ES-I3 (cell line): Measurements from ENCODE around the gene SH3TC1.

Experiments used
- H3K36me3 ChIP-seq: 2 replicates; pipeline ENCODE4 v1.6.1; 2013; ENCODE audit warnings: mild to moderate bottlenecking, low read length, control low read depth, moderate library complexity; ENCODE audit not compliant: insufficient read depth
- H3K4me1 ChIP-seq: 2 replicates; pipeline ENCODE4 v1.6.1; 2013; ENCODE audit warnings: mild to moderate bottlenecking, control low read depth, low read length; ENCODE audit not compliant: insufficient read depth
- H3K9ac ChIP-seq: 2 replicates; pipeline ENCODE4 v1.6.1; 2013; ENCODE audit warnings: low read depth, mild to moderate bottlenecking, low read length, moderate library complexity
- H3K9me3 ChIP-seq: 2 replicates; pipeline ENCODE4 v1.6.1; 2013; ENCODE audit warnings: mild to moderate bottlenecking, low read length, moderate library complexity; ENCODE audit not compliant: control insufficient read depth, insufficient read depth

Gene SH3TC1

GRCh38 chr4:8168832-8169598 is 30.1 kb upstream of the SH3TC1 start:
- no peaks in the 10 kb centered on the region; the same call in 1 of the 2 replicates for H3K36me3 ChIP-seq
- no peak overlapping the region for H3K9ac ChIP-seq
- H3K4me1 ChIP-seq, result no peaks in the 10 kb centered on the region
- H3K9me3 ChIP-seq, result peaks cover 7% of the 10 kb centered on the region; the same call in 1 of the 2 replicates

DNA sequence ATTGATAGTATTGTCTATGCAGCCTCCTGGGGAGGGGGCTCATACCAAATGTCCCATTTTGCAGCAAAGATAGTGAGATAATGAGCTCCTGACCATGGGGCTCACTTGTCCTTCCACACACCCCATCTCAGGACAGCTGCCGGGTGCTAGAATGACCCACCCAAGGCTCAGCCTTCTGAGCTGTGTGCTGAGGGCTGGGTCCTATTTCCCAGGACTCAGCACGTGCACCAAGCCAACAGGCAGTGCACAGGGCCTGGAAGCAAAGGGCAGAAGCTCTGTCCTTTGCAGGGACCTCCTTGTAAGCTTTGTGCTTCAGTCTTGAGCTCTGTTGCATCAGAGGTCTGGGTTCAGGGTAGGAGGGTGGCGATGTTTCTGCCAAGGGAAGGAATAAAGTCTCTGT is 29.3 kb upstream of the SH3TC1 start:
- H3K9ac ChIP-seq, result no peak overlapping the region
- no peaks in the 10 kb centered on the region; the same call in 1 of the 2 replicates for H3K36me3 ChIP-seq
- peaks cover 7% of the 10 kb centered on the region; the same call in 1 of the 2 replicates for H3K9me3 ChIP-seq
- H3K4me1 ChIP-seq, result no peaks in the 10 kb centered on the region

DNA sequence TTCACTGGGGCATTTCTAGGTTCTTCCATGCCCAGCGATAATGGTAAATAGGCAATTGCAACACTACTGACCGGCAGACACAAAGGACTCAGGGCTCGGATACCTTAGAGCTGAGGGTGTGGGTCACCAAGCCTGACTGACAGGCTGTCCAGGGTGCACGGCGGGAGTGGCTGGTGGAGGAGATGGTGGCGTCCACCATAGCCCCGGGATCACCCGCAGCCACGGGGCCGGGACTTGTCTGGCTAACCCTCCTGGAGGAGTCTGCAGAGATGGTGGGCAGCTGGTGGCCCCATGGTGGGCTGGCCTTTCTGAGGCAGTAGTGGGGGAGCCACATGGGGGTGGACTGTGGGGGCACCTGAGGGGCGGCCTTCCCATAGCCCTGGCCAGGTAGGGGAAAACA is 28.7 kb upstream of the SH3TC1 start:
- no peaks in the 10 kb centered on the region; the same call in 1 of the 2 replicates for H3K36me3 ChIP-seq
- H3K9me3 ChIP-seq, result peaks cover 7% of the 10 kb centered on the region; the same call in 1 of the 2 replicates
- no peaks in the 10 kb centered on the region for H3K4me1 ChIP-seq
- no peak overlapping the region for H3K9ac ChIP-seq

DNA sequence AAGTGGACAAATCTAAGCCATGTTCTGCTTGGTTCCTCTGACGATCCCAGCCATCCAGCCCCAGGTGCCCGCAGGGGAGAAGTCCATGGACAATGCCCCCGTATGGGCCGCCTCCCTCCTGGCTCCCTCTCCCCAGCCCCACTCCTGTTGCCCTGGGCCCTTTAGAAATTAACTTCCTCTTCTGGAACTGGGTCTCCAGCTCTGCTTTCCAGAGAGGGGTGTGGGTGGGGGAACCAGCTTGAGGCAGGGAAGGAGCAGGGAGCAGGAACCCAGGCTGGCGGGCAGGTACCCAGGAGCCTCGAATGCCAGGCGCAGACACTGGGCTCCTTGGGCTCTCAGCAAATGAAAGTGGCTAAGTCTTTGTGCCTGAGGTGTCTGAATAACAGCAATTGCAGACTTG is 27.8 kb upstream of the SH3TC1 start:
- peaks cover 7% of the 10 kb centered on the region; the same call in 1 of the 2 replicates for H3K9me3 ChIP-seq
- H3K36me3 ChIP-seq, result no peaks in the 10 kb centered on the region; the same call in 1 of the 2 replicates
- H3K4me1 ChIP-seq, result no peaks in the 10 kb centered on the region
- no peak overlapping the region for H3K9ac ChIP-seq

GRCh38 chr4:8171984-8172924 is 26.8 kb upstream of the SH3TC1 start:
- peaks cover 7% of the 10 kb centered on the region; the same call in 1 of the 2 replicates for H3K9me3 ChIP-seq
- H3K9ac ChIP-seq, result no peak overlapping the region

DNA sequence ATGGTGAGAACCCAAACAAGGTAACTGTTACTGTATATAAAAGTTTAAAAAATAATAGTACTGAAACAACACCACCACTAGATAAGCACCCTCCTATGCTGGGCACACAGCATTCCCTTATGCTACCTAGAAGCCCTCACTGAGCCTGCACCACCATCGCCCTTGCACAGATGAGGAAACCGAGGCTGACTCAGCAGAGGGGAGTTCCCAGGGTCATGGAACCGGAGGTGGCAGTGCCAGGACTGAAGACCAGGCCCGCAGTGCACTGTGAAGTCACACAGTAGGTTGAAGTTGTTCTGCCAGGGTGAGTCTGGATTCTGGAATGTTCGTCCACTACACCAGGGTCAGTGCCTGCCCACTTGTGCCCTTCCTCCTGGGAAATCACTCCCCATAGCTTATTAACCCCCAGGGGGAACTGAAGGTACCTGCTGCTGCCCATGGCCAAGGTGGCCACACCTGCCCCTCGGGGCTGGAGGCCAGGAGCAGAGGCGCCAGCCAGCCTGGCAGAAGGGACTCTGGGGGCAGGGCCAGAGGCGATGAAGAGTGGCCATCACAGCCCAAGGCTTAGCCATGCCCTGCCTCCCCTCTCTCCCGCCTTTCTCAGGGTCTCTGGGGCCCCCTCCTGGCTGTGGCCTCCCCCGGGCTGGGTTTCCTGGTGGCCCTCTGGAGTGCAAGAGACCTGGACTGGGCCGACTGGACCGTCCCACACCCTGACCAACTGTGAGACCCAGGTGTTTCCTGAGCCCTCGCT is 25.4 kb upstream of the SH3TC1 start:
- Histone ChIP-seq H3K9ac (no peak overlapping the region), H3K9me3 (peaks cover 3% of the 10 kb centered on the region; the same call in 1 of the 2 replicates), H3K4me1 (no peaks in the 10 kb centered on the region), H3K36me3 (no peaks in the 10 kb centered on the region; the same call in 1 of the 2 replicates)

More at GRCh38 chr4:8171984-8172924, 26.8 kb upstream of the SH3TC1 start:
- no peaks in the 10 kb centered on the region for H3K4me1 ChIP-seq
- H3K36me3 ChIP-seq, result no peaks in the 10 kb centered on the region; the same call in 1 of the 2 replicates

GRCh38 chr4:8174970-8175369 is 24.1 kb upstream of the SH3TC1 start:
- no peak overlapping the region for H3K9ac ChIP-seq
- H3K9me3 ChIP-seq, result no peaks in the 10 kb centered on the region
- no peaks in the 10 kb centered on the region for H3K36me3 ChIP-seq
- H3K4me1 ChIP-seq, result no peaks in the 10 kb centered on the region

GRCh38 chr4:8175686-8176085 is 23.4 kb upstream of the SH3TC1 start:
- Histone ChIP-seq H3K4me1 (no peaks in the 10 kb centered on the region), H3K9me3 (no peaks in the 10 kb centered on the region), H3K9ac (no peak overlapping the region), H3K36me3 (no peaks in the 10 kb centered on the region)

GRCh38 chr4:8176547-8177399 is 22.3 kb upstream of the SH3TC1 start:
- H3K4me1 ChIP-seq, result no peaks in the 10 kb centered on the region
- no peaks in the 10 kb centered on the region for H3K36me3 ChIP-seq
- H3K9me3 ChIP-seq, result no peaks in the 10 kb centered on the region
- no peak overlapping the region for H3K9ac ChIP-seq

GRCh38 chr4:8177552-8177951 is 21.5 kb upstream of the SH3TC1 start:
- Histone ChIP-seq H3K4me1 (no peaks in the 10 kb centered on the region), H3K9ac (no peak overlapping the region), H3K36me3 (no peaks in the 10 kb centered on the region), H3K9me3 (no peaks in the 10 kb centered on the region)

- Histone ChIP-seq H3K9me3 (no peaks in the 10 kb centered on the region), H3K9ac (no peak overlapping the region), H3K4me1 (no peaks in the 10 kb centered on the region), H3K36me3 (no peaks in the 10 kb centered on the region)
These were observed 21.1 kb upstream of the SH3TC1 start for GRCh38 chr4:8177956-8178355.

GRCh38 chr4:8179074-8179473 is 20.0 kb upstream of the SH3TC1 start:
- Histone ChIP-seq H3K4me1 (no peaks in the 10 kb centered on the region), H3K36me3 (no peaks in the 10 kb centered on the region), H3K9ac (no peak overlapping the region)

GRCh38 chr4:8179771-8180170 is 19.3 kb upstream of the SH3TC1 start:
- H3K4me1 ChIP-seq, result no peaks in the 10 kb centered on the region
- no peaks in the 10 kb centered on the region for H3K36me3 ChIP-seq
- H3K9ac ChIP-seq, result no peak overlapping the region
- no peaks in the 10 kb centered on the region for H3K9me3 ChIP-seq

More at GRCh38 chr4:8179074-8179473, 20.0 kb upstream of the SH3TC1 start:
- H3K9me3 ChIP-seq, result no peaks in the 10 kb centered on the region
